ENCODE results near the gene PRAMEF15.
"Not testable (repeated sequence)": the region's sequence is repeated elsewhere in the genome, so short reads cannot be mapped to it uniquely, and the experiment has no call there.

GRCh38 chr1:13302197-13302596 lies 13.2 kb upstream of the PRAMEF15 start:
- TF ChIP-seq POLR2AphosphoS5, CTCF, POLR2A, EP300 (IDR thresholded peaks at IDR 0.05): not testable (repeated sequence)
